ENCODE data around the gene CNNM4.

DNA sequence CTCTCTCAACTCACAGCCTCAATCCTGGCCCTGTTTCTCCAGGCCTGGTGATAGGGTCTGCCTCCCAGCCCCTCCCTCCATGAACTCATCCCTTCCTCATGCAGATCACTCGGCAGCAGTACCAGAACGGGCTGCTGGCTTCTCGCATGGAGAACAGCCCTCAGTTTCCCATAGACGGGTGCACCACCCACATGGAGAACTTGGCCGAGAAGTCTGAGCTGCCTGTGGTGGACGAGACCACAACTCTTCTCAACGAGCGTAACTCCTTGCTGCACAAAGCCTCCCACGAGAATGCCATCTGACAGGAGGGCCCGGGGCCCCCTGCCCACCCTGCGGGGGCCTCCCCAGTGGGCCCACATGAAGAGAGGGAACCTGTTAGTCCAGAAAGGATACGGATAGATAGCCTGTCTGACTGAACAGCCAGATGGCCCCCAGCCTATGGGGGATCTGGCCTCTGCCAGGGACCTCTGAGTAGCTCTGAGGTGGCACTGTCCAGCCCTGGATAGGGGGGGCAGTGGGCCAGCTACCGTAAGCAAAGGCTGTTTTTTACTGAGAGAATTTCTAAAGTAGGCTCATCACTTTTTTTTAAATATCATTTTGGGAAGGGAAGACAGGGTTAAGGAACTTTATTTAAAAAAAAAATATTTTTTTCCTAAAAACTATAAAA lies 48.6 kb downstream of the CNNM4 start:
- TF ChIP-seq, protein P1, sequence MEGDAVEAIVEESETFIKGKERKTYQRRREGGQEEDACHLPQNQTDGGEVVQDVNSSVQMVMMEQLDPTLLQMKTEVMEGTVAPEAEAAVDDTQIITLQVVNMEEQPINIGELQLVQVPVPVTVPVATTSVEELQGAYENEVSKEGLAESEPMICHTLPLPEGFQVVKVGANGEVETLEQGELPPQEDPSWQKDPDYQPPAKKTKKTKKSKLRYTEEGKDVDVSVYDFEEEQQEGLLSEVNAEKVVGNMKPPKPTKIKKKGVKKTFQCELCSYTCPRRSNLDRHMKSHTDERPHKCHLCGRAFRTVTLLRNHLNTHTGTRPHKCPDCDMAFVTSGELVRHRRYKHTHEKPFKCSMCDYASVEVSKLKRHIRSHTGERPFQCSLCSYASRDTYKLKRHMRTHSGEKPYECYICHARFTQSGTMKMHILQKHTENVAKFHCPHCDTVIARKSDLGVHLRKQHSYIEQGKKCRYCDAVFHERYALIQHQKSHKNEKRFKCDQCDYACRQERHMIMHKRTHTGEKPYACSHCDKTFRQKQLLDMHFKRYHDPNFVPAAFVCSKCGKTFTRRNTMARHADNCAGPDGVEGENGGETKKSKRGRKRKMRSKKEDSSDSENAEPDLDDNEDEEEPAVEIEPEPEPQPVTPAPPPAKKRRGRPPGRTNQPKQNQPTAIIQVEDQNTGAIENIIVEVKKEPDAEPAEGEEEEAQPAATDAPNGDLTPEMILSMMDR (conservative IDR thresholded peaks at IDR 0.05; ENCODE audit: low read depth, low read length) = no peak
- no peak for TF ChIP-seq EZH2phosphoT487 (IDR thresholded peaks at IDR 0.05; ENCODE audit: borderline replicate concordance, low read length)
- no peak for TF ChIP-seq EZH2 (IDR thresholded peaks at IDR 0.05; ENCODE audit: low read length, unreplicated experiment)
